HG03442 (cell line): Measurements from ENCODE around the gene PSMA6.
A peak's percentile ranks its signal among the peaks of the same experiment; 100 is the strongest.
"Not testable (repeated sequence)": the region's sequence is repeated elsewhere in the genome, so short reads cannot be mapped to it uniquely, and the experiment has no call there.

Source experiments
- ATAC-seq: cut with Tn5 transposase; IDR thresholded peaks from one replicate; pipeline ENCODE4 v1.9.1; 2021; ENCODE audit warnings: mild to moderate bottlenecking, moderate library complexity; ENCODE audit not compliant: unreplicated experiment

The PSMA6 gene

DNA sequence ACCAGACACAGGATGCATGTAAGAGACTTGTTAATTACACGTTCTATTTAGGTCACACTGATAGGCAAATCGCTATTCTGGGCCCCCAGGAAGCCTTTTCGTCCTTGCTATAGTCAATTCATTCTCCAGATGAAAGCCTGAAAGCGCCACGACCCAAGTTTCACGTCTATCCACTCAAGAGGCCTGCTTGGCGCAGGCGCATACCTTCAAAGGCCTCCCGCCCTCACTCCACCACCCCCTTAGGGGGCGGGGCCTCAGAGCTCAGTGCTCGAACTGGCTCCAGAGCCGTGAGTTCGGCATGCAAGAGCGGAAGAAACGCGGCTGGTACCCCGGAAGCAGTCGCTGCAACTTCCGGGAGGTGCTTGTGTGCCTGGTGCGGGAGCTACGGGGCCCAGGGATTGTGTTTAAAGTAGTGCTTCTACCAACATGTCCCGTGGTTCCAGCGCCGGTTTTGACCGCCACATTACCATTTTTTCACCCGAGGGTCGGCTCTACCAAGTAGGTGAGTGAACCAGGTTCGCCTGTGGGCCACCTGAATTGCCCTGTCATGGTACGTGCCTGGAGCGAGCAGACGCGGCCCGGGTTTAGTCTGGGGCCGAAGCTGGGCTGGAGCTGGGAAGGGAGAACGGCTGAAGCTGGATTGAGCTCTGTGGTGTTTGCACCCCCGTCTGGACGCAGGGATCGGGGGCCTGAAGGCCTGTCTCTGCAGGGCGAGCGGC lies at the start of gene PSMA6:
TSS of gene PSMA6 (plus strand) at position 332 of the 719 bp plus-strand sequence. CDS start at position 427, 95 bp downstream.
- peak; percentile 85 for ATAC-seq

DNA sequence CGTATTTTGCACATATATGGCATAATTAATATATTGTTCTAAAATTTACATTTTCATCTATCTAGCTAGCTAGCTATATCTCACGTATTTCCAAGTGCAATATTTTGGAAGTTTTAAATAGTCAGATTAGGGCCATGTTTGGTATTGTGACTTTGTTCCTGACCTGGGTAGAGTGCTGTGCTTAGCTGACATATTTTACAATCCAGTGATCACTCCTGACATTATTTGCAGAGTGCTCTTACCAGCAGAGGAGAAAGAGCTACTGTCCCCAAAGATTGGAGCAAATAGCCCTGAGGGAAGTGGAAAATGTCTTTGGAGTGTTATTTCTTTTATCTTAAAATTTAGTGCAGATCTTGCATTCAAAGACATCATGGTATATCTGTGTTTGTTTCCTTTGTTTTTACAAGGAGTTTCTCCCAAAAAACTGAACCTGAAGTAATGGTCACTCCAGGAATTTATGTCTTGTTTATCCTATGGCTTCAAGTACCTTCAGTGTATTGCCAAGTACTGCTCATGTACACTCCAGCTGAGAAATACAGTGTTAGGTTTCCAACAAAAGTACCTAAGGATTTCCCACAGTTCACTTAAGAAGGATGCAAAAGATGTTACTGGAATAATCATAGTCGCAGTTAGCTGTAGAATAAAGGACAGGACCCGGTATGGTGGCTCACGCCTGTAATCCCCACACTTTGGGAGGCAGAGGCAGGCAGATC lies 49.4 kb upstream of the PSMA6 start:
- ATAC-seq = no peak

DNA sequence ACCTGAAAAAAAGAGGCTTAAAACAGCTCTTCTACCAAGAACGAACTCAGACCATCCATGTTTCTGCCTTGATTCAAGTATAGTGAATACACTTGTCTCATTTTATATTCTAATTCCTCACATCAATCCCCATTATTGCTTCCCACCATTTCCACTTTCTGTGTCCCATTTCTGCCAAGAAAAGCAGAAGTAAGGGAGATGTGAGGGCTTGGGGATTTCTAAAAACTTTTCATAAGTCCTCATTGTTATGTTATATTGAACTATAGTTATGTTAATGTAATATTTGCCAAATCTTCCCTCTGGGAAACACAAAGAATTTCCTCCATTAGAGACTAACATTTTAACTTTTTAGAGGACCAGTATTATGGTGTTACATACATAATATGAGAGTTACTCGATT lies 48.2 kb upstream of the PSMA6 start:
- no peak for ATAC-seq

DNA sequence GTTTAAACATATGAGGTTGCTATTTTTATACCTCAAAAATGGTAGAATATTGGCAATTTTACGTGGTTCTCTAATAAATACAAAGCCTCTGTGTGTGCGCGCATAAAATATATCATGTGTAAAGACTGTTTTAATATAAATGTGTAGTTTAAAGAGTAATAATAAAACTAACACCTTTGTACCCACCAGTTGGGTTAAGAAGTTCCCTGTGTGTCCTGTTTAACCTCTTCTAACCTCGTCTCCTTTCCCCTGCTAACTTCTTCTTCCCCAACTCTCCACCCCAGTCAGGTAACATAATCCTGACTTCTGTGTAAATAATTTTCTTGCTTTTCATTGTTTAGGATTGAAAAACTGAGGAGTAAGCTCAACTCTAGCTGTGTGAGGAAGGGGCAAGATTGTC lies 47.6 kb upstream of the PSMA6 start:
- ATAC-seq = no peak

DNA sequence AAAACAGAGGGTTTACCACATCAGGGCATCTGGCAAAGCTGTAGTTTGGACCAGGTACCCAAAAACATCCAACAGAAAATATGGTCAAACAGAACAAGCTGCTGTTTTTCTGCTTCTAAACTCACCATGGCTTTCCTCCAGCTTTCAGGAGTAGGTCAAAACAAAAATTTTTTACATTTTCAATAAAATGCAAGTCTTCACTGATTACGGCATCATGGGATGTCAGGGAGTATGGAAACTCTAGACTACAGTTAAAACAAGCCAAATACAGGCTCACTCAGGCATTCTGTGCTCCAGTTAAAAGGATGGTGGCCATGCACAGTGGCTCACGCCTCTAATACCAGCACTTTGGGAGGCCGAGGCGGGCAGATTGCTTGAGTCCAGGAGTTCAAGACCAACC lies 47.1 kb upstream of the PSMA6 start:
- no peak for ATAC-seq

DNA sequence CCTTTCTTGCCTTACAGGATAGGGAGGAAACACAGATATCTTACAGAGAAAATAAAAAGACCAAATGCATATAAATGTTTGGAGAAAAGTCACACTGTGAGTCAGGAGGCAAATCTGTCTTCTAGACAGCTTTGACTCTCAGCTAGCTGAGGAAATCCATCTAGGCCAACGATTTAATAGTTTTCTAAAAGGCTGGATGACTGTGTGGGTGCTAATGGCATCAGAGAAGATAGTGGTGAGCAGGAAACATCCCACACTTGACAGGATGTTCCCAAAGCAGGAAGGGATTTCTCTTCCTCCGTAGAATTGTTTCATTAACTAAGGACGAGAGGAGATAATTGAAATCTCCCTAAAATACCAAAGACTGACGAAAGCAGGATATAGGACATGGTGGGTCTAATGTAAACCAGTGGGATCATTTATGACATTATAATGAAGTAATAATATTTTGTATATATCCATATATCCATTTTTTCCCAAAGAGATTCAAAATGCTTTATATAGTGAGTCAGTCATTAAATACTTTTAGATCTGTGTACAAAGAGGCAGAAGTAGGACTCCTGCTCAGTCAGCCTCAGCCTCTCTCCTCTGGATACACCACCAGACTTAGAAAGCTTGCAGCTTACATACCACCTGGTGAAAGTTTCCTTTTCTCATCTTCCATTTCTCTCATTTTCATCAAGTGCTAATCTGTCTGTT lies 44.3 kb upstream of the PSMA6 start:
- no peak for ATAC-seq

DNA sequence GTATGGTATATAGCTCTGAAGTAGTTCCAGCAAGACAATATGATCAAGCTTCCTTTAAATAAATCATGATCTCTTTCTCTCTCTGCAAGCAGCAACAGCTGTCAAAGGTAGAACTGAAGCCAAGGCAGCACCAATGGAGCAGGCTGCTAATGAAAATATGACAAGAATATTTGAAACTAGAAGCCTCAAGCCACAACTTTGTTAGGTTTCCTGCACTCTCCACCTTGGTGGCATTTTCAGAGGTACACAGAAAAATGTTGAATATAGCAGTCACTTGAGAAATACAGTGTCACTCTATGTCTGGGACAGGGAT lies 43.8 kb upstream of the PSMA6 start:
- no peak for ATAC-seq

DNA sequence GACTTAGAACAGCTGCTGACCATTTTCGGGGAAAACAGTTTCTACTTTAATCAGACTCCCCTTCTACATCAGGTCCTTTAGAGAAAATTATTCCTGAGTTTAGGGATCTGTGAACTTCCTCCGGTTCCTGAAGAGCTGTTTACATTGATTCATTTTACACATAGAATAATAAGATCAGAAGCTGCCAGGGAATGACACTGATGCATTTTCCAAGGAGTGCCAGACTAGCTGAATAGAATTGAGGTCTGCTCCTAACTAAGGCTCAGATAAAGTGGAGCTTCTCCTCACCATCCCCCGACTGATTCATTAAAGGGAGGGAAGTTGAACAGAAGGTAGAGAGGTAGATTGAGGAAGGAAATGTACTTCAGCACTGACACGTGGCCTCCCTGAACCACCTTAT lies 41.9 kb upstream of the PSMA6 start:
- no peak for ATAC-seq

DNA sequence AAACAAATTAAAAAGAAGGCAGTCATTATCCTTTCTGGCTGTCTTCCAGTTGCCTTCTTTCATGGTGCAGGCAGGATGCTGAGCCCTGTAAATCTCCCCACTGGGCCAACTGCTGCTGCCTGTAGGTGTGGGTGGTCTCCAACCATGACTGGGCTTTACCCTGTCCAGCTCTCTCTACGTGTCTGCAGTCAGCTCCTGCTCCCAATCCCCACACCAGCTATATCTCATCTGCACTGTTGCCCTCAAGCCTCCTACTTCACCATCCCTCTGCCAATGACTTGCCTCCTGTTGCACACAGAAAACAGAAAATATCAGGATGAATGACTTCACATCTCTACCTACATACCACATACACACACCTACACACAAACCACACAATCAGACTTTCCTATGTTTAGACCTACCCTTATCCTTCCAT lies 39.7 kb upstream of the PSMA6 start:
- ATAC-seq = no peak

DNA sequence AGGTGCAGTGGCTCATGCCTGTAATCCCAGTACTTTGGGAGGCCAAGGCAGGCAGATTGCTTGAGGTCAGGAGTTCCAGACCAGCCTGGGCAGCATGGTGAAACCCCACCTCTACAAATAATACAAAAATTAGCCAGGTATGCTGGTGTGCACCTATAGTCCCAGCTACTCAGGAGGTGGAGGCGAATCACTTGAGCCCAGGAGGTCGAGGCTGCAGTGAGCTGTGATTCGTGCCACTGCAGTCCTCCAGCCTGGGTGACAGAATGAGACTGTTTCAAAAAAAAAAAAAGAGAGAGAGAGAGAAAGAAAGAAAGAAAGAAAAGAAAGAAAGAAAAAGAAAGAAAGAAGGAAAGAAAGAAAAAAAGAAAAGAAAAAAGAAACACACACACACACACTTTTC lies 39.1 kb upstream of the PSMA6 start:
- ATAC-seq = not testable (repeated sequence)

DNA sequence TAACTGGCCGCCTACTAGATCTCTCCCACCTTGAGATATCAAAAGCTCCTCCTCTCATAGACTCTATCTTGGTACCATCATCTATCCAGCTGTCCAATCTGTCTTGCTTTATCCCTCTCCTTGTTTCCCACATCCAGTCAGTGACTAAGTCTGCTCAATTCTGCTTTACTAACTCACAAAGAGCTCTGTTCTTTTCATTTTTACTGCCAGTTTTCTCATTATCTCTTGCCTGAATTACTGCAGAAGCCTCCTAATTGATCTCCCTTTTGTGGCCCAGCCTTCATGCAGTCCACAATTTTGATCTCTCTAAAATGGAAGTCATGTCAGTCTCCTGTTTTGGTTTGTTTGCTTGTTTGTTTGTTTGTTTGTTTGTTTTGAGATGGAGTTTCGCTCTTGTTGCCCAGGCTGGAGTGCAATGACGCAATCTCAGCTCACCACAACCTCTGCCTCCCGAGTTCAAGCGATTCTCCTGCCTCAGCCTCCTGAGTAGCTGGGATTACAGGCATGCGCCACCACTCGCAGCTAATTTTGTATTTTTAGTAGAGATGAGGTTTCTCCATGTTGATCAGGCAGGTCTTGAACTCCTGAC lies 38.1 kb upstream of the PSMA6 start:
- not testable (repeated sequence) for ATAC-seq

DNA sequence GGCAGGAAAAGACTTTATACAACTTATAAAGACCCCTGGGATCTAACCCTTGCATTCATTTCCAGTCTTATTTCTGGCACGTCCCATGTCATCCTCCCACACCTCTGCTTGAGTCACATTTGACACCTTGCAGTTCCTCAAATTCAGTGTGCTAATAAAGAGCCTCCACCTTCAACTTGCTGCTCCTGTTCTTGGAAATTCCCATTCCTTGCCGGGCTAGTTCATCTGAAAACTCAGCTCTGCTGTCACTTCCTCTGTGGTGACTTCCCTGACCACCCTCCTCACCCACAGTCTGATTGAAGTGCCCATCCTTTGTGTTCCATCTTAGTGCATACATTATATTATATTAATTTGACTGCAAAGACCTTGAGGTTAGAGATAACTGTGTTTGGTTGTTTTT lies 37.4 kb upstream of the PSMA6 start:
- ATAC-seq = no peak

DNA sequence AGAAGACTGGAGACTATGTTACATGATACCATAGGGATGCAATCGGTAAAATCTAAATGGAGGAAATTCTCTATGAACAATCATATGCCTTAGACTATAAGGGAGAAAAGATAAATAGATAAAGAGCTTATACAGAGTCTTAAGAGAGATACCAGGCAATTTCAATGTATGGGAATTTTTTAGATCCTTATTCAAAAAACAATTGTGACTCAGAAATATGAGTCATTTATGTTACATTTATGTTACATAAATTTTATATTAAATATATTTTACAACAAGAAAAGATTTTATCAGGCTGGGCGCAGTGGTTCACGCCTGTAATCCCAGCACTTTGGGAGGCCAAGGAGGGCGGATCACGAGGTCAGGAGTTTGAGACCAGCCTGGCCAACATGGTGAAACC lies 36.5 kb upstream of the PSMA6 start:
- ATAC-seq = no peak

DNA sequence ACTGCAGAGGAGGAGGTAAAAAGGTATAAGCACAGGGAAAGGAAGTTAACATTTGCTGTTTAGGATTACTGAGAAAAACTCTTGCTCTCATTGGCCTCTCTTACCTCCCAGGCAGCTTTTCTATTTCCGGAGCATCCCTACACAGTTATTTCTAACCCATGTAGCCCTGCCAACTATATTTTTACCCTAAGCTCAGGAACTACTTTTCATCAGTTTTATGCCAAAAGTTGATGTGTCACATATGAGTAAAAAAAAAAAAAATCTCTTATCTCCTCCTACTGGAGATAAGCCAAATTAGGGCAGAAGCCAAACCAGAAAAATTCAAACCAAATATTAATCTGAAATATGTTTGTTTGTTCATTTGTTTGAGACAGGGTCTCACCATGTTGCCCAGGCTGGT lies 34.4 kb upstream of the PSMA6 start:
- ATAC-seq = no peak

DNA sequence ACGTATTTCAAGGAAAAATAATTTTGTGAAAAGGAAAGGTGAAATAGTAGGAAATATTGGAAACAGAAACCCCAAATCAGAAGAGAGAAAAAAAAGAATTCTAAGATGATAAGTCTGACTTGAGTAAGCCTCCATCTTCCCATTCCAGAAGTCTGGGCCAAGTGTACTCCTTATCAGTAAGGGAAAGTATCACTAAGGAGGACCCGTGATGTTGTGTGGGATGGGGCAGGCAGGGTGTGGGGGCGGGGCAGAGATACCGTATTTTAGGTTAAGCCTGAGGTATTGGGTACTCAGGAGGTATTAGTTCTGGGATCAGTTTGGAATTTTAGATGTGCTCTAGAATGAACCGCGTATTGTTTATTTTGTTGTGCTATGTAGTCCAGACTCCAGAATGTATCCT lies 33.8 kb upstream of the PSMA6 start:
- no peak for ATAC-seq

DNA sequence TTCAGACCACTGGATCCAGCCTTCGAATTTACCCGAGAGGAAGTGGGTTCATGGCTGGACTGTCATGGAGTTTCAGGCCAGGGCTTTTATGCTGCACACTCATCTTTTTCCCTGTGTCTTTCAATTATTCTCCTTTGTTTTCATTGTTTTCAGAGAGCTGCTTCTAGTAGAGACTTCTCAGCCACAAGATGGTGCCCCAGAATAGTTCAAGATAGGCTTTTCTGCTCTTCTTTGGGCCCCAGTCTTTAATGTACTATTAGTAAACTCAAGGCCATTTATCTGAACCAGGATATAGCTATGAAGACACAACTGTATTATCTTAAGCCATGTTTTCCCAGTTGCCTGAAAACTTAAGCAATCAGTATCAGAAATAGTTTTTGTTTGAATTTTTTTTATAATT lies 30.4 kb upstream of the PSMA6 start:
- ATAC-seq = no peak

DNA sequence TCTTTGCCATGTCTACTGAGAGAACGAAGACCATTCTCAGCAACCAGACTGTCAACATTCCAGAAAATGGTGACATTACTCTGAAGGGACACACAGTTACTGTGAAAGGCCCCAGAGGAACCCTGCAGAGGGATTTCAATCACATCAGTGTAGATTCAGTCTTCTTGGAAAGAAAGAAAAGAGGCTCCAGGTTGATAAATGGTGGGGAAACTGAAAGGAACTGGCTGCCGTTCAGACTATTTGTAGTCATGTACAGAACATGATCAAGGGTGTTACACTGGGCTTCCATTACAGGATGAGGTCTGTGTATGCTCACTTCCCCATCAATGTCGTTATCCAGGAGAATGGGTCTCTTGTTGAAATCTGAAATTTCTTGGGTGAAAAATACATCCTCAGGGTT lies 29.7 kb upstream of the PSMA6 start:
- ATAC-seq = no peak

DNA sequence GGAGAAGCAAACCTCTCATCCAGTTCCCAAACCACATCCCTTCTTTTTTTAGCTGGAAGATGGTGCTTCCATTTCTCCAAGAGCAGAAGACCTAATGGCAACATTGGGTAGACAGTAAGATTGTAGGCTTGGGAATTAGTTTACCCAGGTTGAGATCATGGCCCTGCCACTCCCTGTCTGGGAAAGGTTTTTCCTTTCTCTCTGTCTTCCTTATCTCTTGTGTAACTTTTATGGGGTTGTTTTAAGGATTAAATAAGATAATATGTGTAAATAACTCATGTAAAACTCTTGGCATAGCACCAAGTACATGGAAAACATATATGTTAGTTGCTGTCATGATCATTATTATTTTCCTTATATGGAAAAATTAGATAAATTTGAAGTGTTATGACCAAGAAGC lies 23.2 kb upstream of the PSMA6 start:
- ATAC-seq = no peak

DNA sequence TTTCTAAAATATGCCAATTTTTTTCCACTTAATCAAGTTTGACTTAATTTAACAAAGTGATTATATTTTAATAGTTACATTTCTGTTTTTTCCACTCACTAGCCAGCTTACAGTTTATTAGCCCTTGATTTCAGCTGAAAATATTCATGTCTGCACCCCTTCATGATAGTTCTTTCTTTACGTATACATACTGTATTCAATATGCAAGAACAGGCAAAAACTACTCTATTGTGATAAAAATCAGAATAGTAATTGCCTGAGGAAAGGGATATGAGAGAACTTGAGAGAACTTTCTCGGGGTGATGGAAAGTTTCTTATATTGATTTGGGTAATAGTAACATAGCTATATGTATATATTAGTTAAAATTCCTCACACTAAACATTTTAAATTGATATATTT lies 17.4 kb upstream of the PSMA6 start:
- no peak for ATAC-seq

DNA sequence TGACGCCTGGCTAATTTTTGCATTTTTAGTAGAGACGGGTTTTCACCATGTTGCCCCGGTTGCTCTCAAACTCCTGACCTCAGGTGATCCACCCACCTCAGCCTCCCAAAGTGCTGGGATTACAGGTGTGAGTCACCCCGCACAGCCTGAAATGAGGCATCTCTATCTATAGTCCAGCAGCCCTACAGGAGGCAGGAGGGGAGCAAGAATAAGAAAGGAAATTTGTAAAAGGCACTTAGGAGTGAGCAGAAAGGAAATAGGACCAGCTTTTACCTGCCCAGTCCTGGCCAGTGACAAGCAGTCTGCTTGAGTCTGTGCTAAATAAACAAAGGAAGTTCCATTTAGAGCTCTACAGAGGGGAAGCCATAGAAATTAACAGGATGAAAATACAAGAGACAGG lies 15.0 kb upstream of the PSMA6 start:
- ATAC-seq = no peak

DNA sequence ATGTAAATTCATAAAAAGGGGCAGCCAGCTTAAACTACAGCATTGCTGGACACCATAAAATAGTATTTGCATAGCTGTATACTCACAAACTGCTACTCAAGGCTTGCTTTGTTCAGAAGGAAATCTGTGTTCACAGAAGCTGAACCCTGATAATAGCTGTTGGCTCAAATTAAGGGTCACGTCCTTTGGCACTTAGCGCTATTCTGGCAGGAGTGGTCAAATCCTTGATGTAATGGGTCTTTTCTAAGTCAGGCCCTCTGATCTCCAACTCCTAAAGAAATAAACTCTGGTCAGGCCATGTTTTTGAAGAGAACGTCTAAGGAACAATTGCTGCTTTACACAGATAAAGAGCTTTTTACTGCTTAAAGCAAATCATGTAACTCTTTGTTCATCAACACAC lies 12.8 kb upstream of the PSMA6 start:
- ATAC-seq = no peak

DNA sequence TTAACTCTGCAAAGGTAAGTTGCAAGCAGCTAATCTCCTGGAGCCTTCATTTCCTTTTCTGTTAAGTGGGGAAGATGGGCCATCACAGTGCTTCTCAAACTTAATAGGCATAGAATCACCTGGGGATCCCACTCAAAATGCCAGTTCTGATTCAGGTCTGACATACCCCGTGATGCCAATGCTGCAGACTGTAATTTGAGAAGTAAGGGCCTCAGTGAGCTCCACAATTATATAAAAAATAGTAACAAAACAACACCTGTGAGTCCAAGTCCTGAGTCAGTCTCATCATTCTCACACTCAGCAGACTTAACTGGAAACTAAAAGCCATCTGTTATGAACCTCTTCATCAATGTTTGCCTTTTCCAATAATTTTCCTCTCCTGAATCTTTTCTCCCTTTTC lies 10.8 kb upstream of the PSMA6 start:
- no peak for ATAC-seq
